DMS53 treated with DMSO at 0.1 percent for 48 hours (cell line): ENCODE results near the gene OPHN1.
A peak's percentile ranks its signal among the peaks of the same experiment; 100 is the strongest.
"Not testable (repeated sequence)": the region's sequence is repeated elsewhere in the genome, so short reads cannot be mapped to it uniquely, and the experiment has no call there.

ENCODE experiments used
- DNase-seq: peaks from one replicate; lab custom pipeline; 2025; ENCODE audit not compliant: unreplicated experiment; lab: John Stamatoyannopoulos, UW

Gene OPHN1

DNA sequence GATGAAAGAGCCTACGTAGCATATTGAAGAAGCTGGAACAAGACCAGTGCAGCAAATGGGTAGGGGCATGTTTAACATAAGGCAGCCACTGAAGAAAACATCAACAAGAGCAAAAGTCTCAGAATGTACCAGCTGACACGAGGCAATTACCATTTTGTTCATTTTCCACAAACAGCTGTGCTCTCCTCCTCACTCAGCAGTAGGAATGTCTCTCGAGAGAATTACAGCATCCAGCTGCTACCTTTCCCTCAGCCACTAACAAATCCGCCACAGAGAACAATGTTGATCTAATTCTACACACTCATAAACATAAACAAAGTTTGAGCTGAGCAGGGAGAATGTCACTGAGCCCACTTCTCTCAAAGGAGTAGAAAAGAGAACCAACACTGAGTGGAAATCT is 68.0 kb downstream of the OPHN1 start:
- no peak for DNase-seq

DNA sequence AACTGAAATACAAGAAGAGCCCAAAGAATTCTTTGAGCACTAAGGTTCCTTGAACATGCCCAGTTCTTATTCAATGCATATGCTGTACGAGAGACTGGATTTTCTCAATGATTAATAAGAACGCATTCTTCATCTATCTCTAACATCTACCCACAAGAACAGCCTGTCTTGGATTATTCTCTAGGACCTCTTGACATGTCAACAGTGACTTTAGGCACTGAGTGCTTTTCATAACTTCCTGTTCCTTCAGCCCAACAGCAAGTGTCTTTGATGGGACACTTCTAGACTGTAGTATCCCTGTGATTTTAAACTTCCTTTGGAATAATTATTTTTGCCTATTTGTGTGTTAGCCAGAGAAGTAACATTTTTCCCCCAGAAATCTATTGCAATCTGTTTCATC is 69.3 kb downstream of the OPHN1 start:
- no peak for DNase-seq

DNA sequence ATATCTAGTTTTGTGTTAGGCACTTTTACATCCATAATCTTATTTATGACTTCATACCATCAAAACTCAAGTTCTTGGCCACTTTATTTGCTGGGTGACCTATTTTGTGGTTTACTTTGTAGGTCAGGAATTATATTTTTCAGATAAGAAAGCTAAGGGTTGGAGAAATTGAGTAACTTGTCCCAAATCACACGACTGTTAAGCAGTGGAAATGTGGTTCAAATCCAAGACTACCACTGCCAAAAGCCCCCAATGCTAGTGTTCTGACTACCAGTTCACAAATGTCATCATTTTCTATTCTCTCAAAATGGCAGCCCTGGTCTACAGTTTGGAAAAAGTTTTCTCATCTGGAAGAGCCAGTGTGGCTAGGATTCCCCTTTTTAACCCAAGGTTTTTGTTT is 74.6 kb downstream of the OPHN1 start:
- DNase-seq: no peak

DNA sequence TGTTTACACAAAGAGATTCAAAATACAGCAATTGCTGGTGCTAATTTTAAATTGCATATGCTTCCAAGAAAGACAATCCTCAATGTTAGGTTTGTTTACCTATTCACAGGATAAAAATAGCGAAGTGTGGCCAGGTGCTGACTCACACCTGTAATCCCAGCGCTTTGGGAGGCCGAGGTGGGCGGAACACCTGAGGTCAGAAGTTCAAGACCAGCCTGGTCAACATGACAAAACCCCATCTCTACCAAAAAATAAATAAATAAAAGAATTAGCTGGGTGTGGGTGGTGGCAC is 77.7 kb downstream of the OPHN1 start:
- DNase-seq: peak; percentile 32

DNA sequence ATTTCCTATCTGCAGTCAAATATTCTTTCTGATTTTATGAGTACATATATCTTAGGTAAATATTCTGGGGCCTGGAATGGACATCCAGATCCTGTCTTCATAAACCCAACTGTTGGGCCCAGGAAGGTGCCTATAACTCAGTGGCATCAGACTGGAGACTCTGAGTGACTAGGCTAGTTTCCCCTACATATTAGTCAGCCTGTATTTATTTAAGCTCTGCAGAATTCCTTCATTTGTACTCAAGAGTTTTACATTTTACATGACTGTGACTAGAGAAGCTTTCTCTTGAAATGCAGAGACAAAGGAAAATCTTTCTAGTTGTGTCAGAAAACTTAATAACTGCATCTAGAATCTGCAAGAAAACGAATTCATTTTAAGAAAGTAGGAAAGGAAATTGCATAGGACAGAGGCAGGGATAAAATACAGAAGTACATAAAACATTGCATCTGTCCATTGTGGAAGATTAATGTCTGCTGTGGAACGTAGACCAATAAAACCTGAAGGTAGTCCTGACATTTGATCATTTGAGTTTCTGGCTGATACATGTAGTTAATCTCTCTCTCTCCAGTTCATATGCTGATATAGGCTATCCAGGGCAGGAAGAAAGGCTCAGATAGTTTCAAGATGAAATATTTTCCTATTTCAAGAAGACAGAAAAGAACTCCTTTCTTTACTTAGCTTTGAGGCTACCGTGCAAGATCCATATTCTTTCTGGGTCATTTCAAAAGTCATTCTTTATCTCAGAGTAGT is 78.2 kb downstream of the OPHN1 start:
- DNase-seq: peak; percentile 26

DNA sequence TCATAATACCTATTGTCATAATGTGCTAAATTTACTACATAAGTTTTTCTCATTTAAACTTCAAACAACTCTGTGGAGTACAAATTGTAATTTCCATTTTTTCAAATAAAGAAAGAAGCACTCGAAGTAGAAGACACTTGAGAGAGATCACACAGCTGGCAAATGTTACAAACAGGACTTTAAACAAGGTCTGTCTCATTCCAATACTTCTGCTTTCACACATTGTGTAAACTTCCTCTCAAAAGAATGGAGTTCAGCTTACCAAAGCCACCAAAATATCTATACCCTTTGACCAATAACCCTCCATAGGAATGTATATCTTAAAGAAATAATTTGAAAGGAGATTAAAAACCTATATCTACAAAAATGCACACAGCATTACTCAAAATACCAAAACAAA is 88.3 kb downstream of the OPHN1 start:
- DNase-seq: no peak

DNA sequence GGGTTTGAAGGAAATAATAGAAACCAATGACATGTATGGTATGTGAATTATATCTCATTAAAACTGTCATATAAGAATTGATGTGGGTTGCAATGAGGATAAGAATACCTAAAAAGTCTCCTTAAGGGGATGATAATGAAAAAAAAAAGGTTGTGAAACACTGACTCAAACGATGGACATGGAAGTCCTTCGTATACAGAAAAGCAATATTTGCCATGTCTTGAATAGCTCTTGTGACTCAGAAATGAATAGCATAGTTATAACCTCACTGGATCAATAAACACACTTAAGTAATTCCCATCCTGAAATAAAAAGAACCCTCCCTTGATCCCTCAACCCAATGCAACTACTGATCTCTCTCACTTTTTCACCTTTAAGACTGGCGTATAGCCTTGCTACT is 89.7 kb downstream of the OPHN1 start:
- no peak for DNase-seq

DNA sequence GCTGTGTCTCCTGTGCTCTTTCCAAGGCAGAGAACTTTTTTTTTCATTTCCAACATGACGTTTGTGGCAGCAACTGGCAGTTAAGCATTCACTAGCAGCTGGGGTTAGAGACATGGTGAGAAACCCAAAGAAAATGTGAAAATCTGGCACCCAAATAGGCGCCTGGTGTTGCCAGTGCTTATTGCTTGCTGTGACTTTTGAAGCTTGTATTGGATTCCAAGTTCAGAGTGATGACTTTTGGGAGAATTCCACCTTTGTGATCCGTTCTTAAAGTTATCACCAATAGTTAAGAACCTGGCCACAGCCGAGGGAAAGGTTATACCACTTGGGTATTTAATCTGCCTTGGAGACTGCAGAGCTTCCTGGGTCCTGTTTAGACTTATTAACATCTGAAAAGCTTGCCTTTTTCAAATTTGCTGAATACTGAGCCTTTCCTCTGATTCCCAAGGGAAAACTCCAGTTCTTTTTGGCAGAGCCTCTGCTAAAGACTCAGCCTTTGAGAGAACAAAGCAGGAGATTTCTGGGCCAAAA is 101.0 kb downstream of the OPHN1 start:
- no peak for DNase-seq

DNA sequence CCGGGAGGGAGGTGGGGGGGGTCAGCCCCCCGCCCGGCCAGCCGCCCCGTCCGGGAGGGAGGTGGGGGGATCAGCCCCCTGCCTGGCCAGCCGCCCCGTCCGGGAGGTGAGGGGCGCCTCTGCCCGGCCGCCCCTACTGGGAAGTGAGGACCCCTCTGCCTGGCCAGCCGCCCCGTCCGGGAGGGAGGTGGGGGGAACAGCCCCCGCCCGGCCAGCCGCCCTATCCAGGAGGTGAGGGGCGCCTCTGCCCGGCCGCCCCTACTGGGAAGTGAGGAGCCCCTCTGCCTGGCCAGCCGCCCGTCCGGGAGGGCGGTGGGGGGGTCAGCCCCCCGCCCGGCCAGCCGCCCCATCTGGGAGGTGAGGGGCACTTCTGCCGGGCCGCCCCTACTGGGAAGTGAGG is 106.5 kb downstream of the OPHN1 start:
- not testable (repeated sequence) for DNase-seq

DNA sequence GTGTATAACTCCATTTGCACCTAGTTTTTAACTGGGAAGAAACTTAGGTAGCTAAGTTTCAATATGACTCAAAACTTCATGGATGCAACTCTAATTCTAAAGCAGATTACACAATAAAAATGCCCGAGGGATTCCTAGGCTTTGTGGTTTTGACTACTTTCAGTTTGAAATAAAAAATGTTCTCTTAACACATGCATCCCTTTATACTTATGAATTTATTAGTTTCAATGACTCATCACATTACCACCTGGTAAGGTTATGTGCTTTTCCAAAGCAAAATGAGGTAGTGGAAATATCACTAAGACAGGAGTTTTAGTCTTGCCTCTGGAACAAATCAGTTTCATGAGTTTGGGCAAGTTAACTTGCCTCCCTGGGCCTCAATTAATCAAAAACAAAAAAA is 125.5 kb downstream of the OPHN1 start:
- DNase-seq: no peak

DNA sequence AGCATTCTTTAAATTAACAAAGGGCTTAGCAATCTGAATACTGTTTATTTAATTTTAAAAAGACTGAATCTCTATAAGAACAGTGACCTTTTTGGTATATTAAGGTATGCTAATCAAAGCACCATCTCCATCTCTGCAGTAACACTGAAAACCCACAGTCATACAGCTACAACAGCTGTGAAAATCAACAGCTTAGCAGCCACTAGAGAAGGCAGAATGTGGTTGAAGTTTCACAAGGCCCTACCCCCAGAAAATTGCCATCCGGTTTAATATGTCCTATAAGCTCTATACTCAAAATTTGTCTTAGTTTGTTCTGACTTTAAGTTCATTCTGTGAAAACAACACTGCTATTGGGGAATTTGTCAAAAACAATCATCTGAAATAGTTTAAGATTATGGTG is 128.7 kb downstream of the OPHN1 start:
- DNase-seq: no peak

DNA sequence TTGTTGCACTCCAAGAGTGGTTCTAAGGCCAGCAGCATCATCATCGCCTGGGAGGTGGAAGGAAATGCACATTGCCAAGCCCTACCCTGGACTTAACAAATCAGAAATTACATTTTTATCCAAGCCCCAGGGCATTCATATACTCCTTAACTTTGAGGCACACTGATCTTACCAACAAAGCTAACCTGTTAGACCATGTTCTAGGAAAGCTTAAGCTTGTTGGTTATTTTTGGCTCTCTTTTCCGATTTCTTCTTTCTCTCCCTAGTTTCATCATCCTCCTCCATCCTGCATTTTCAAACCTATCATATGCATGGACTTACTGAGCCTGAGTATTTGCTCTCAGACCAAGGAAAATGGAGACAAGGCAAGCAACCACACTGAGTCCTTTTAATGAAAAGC is 133.4 kb downstream of the OPHN1 start:
- no peak for DNase-seq

DNA sequence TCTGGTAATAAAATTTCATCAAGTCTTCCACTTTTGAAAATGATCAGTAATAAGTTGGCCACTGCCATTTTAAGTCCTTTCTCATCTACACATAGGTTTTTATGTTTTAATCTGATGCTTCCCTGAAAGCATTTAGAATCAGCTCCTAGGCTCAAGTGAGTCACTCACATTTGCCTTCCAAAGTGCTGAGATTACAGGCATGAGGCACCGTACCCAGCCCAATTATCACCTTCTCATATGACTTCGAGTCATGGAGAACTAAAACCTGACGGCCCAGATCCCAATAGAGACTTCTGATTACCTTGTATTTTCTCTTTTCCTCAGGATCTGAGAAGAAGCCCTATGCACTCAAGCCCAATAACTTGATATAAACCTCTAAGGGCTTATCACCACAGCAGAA is 140.8 kb downstream of the OPHN1 start:
- no peak for DNase-seq

DNA sequence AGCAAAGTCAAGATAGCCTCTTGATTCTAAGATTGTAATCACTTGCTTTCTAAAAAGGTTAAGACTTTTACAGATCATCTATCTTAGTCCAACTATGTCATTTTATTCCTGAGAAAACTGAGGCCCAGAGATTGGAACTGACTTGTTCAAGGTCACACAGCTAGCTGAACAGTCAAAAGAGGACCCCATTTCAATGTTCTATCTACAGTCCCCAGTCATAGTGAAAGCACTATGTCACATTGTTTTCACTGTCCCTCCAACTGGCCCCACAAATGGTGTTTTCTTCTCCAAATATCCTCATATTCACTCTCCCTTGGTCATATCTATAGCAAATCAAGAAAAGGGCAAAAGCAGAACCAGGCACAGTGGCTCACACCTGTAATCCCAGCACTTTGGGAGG is 145.2 kb downstream of the OPHN1 start:
- no peak for DNase-seq

DNA sequence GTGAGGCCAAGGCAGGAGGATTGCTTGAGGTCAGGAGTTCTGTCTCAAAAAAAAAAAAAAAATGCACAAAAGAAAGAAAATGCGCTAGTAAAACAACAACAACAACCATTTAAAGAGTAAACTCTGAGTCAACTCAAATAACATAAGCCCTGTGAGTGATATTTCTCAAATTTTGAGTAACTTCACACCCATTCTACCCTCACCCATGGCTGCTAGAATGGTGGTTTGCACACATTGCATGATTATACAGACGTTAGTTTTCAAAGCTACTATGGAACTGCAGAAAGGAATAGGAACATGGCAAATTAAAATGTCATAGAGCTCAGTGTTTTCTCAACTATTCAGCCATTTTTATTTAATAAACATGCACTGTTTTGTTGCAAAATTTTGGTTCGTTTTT is 145.9 kb downstream of the OPHN1 start:
- no peak for DNase-seq

DNA sequence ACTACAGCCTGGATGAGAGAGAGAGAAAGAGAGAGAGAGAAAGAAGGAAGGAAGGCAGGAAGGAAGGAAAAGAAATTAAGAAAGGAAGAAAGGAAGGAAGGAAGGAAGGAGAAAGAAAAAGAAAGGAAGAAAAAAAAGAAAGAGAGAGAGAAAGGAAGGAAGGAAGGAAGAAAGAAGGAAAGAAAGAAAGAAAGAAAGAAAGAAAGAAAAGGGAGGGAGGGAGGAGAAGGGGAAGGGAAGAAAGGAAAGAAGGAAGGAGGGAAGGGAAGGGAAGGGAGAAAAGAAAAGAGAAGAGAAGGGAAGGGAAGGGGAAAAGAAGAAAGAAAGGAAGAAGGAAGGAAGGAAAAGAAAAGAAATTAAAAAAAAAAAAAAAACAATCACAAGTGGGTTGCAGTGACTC is 146.3 kb downstream of the OPHN1 start:
- DNase-seq: no peak

DNA sequence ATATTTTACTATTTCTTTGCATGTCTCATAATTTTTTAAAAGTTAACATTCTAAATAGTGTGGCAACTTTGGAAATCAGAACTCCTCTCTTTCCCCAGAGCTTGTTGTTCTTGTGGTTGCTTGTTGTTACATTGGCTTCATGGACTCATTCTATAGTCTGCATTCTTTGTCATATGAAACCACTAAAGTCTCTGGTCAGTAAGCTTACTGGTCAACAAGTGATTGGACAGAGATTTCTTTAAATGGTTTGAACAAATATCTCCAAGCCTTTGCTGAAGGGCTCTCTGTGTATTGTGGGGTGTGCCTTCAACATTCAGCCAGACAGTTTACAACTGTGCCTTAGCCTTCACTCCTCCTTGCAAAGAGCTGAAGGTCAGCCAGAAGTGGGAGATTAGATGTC is 147.2 kb downstream of the OPHN1 start:
- DNase-seq: no peak

DNA sequence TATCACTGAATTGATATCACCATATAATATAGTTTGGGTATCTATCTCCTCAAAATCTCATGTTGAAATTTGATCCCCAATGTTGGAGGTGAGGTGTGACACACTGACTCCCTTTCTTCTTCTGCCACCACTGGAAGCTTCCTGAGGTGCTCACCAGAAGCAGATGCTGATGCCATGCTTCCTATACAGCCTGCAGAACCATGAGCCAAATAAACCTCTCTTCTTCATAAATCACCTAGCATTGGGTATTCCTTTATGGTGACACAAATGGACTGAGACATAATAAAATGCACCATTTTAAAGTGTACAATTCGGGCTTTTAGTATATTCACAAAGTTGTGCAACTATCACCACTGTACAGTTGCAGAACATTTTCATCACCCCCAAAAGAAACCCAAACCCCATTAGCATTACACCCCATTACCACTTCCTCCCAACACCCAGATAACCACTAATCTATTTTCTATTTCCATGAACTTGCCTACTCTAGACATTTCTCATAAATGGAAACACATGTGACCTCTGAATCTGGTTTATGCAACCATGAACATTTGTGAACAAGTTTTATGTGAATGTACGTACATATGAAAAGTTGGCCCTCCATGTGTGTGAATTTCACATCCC is 148.9 kb downstream of the OPHN1 start:
- DNase-seq: no peak

DNA sequence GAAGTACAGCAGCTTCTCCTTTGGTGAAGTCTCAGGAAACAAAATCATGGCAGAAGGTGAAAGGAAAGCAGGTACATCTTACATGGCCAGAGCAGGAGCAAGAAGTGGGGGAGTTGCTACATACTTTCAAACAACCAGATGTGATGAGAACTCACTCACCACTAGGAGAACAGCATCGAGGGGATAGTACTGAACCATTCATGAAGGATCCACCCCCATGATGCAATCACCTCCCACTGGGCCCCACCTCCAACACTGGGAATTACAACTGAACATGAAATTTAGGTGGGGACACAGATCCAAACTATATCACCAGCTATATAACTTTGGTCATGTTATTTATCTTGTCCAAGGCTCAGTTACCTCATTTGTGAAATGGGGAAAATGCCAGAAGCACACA is 159.4 kb downstream of the OPHN1 start:
- DNase-seq: no peak

DNA sequence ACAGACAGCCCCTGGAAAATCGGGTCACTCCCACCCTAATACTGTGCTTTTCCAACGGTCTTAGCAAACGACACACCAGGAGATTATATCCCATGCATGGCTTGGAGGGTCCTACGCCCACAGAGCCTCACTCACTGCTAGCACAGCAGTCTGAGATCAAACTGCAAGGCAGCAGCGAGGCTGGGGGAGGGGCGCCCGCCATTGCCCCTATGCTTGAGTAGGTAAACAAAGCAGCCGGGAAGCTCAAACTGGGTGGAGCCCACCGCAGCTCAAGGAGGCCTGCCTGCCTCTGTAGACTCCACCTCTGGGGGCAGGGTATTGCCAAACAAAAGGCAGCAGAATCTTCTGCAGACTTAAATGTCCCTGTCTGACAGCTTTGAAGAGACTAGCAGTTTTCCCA is 168.5 kb downstream of the OPHN1 start:
- not testable (repeated sequence) for DNase-seq

DNA sequence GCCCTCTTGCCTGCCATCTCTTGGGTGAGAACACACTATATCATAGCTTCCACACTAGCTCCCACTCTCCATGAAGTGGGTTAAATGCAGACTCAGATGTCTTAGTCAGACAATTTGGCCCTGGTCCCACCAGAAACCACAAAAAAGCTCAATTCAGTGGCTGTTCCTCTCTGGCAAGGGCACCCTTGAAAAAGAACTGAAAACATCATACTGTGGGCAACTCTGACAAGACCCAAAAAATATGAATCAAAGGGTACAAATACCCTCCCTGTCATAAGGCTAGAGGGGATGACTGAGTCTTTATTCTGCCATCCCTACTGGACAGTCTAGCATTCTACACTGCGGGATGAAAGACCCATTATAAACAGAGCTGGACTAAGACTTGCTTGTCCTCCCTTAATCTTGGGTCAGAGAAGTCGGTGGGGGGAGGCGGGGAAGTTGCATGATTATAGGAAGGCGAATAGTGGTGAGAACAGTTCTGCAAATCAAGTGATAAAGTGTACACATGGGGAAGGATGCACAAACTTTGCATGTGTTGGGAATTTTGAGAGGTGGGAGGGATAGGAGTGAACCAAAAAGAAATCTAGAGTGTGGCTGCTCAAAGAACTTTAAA is 172.1 kb downstream of the OPHN1 start:
- no peak for DNase-seq

DNA sequence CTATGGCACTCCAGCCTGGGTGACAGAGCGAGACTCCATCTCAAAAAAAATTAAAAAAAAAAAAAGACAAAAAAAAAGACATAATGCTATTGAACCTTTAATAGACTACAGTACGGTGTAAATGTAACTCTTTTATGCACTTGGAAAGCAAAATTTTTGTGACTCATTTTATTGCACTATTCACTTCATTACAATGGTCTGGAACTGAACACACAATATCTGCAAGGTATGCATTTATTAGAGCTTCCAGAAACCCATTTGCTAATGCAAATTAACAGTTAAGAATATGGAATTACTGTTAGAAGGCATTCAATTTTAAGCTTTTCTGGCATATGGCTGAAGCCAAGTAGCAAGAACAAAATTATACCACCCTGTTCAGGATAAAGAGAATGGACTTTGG is 176.3 kb downstream of the OPHN1 start:
- DNase-seq: no peak
